Measurements from ENCODE around the gene TMEM190.
"Not testable (repeated sequence)": the region's sequence is repeated elsewhere in the genome, so short reads cannot be mapped to it uniquely, and the experiment has no call there.

Gene TMEM190

GRCh38 chr19:55376241-55376933 is at the start of gene TMEM190:
TSS of gene TMEM190 (plus strand) at chr19:55376826. CDS start at chr19:55376854, 28 bp downstream.
- FAIRE-seq (no peak), DNase-seq (ENCODE audit: insufficient read length, low spot score) (no peak)

GRCh38 chr19:55328774-55329318 is 47.8 kb upstream of the TMEM190 start:
- not testable (repeated sequence) for DNase-seq (ENCODE audit: insufficient read length, low spot score); FAIRE-seq

- DNase-seq (ENCODE audit: insufficient read length, low spot score); FAIRE-seq: not testable (repeated sequence)
Observed at GRCh38 chr19:55329791-55330190, 46.8 kb upstream of the TMEM190 start.

GRCh38 chr19:55333870-55334269 is 42.8 kb upstream of the TMEM190 start:
- FAIRE-seq (no peak), DNase-seq (ENCODE audit: insufficient read length, low spot score) (no peak)

DNA sequence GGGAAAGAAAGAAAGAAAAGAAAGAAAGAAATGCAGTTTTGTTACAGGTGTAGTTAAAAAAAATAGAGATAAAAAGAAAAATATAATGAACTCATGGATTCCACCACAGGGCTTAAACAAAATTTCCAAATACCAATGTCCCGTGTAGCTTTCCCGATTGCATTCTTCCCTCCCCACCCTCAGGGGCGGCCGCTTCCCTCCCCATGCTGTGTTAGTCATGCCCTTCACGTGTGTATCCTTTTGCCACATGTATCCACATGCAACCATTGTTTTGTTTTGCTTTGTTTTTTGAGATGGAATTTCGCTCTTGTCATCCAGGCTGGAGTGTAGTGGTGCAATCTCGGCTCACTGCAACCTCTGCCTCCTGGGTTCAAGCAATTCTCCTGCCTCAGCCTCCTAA is 40.5 kb upstream of the TMEM190 start:
- DNase-seq (ENCODE audit: insufficient read length, low spot score) (no peak), FAIRE-seq (no peak)

DNA sequence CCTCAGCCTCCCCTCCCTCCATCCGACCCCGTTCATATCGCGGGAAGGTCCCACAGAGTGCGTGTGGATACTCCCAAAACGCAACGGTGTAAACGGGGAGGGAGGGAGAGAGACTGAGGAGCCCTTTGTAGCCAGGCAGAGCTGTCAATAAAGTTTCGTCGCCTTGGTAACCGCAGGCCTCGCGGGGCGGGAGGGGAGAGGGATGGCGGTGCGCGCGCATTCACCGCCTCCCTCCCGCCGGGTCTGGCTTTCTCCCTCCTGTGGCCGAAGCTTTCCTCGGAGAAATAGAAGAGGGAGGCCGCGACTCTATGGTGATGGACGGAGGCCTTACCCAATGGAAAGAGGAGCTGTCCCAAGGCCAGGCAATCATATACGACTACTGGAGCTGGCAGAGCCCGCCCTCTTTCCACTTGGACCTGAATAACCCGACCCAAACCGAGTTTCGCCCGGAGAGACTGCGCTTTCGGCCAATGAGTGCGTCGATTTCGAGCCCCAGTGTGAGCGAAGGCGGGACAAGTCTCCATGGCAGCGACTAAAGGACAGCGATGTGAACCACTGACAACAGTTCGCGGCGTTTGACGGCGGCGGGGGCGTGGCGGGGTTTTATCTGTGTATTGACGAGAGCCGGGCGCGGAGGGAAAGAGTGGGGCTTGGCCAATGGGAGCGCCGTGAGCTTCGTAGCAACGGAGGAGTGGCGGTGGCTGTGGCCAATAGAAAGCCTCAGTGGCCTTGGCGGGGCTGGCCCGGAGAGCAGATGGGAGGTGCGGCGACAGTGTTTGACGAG is 37.3 kb upstream of the TMEM190 start, which contains the start of gene KMT5C:
KMT5C (plus strand) TSS at position 772 of the 784 bp plus-strand sequence. CDS start 2,061 bp downstream, outside the sequence.
- peak; percentile 99 for FAIRE-seq

DNA sequence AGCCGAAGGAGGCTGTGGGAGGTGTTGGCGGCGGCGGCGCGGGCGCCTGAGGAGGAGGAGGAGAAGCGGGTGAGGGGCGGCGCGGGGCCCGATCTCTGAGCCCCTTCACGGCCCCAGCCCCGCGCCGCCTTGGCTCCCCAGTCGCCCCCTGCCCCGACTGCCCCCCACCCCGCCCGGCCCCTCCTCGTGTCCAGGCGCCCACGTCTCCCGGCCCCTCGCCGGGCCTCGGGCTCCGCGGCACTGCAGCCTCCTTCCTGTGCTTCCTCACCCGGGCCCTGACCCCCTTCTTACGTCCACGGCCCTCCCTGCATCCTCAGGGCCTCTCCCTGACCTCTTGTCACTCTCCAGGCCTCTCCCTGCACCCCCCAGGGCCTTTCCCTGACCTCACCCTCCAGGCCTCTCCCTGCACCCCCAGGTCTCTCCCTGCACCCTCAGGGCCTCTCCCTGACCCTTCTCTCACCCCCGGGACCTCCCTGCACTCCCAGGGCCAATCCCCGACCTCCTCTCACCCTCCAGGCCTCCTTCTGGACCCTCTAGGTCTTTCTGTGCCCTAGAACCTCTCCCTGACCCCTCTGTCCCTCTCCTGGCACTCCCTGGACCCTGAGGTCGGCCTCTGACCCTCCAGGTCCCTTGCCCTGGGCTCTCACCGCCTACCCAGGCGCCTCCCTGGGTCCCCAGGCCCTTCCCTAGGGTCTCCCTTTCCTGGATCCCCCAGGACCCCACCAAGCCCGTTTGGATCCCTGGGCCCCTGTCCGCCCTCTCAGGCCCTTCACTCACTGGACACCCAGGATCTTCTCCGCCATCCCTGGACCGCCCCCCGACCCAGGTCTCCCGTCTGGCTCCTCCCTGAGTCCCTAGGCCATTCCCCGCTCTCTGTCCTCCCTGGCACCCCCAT is 36.5 kb upstream of the TMEM190 start:
- FAIRE-seq (no peak), DNase-seq (ENCODE audit: insufficient read length, low spot score) (no peak)

More for the DNA sequence above, 37.3 kb upstream of the TMEM190 start, which contains the start of gene KMT5C:
- DNase-seq (ENCODE audit: insufficient read length, low spot score): peak; percentile 99

GRCh38 chr19:55340784-55341147 is 35.9 kb upstream of the TMEM190 start:
- FAIRE-seq: no peak
- no peak for DNase-seq (ENCODE audit: insufficient read length, low spot score)

- DNase-seq (ENCODE audit: insufficient read length, low spot score) (peak; percentile 58), FAIRE-seq (no peak)
Observed at GRCh38 chr19:55341171-55341588, 35.4 kb upstream of the TMEM190 start.

- no peak for DNase-seq (ENCODE audit: insufficient read length, low spot score)
- peak; percentile 46 for FAIRE-seq
Observed at GRCh38 chr19:55341595-55342531, 34.8 kb upstream of the TMEM190 start.

GRCh38 chr19:55344444-55344843 is 32.2 kb upstream of the TMEM190 start:
- DNase-seq (ENCODE audit: insufficient read length, low spot score) (no peak), FAIRE-seq (no peak)

DNA sequence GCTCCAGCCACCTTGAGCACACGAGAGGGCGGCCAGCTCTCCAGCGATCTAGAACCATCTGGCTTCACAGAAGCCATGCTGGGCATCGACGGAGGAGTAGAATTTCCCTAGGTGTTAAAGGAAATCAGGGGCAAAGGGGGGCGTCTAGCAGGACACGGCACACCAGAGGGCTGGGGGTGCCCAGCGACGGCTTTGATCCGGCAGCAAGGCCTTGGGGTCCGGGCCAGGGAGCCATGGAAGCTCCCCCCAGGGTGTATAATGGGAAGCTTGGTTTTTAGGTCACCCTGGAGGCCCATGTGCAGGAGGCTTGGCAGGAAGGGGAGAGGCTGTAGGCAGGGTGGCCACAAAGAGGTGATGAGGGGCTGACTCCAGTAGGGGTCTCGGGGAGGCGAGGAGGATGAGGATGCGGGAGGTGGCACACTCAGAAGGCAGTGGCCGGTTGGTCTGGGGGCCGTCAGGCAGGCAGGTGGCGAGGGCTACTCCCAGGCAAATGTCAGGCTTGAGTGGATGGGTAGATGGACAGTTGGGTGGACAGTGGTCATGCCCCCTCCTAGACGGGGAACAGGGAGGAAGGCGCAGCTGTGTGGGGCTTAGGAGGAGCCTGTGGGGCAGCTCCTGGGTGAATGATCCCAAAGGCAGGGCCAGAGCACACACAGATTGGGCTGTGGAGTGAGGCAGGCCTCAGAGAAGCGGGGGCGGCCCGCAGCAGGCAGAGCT is 31.4 kb upstream of the TMEM190 start:
- DNase-seq (ENCODE audit: insufficient read length, low spot score) (no peak), FAIRE-seq (no peak)

DNA sequence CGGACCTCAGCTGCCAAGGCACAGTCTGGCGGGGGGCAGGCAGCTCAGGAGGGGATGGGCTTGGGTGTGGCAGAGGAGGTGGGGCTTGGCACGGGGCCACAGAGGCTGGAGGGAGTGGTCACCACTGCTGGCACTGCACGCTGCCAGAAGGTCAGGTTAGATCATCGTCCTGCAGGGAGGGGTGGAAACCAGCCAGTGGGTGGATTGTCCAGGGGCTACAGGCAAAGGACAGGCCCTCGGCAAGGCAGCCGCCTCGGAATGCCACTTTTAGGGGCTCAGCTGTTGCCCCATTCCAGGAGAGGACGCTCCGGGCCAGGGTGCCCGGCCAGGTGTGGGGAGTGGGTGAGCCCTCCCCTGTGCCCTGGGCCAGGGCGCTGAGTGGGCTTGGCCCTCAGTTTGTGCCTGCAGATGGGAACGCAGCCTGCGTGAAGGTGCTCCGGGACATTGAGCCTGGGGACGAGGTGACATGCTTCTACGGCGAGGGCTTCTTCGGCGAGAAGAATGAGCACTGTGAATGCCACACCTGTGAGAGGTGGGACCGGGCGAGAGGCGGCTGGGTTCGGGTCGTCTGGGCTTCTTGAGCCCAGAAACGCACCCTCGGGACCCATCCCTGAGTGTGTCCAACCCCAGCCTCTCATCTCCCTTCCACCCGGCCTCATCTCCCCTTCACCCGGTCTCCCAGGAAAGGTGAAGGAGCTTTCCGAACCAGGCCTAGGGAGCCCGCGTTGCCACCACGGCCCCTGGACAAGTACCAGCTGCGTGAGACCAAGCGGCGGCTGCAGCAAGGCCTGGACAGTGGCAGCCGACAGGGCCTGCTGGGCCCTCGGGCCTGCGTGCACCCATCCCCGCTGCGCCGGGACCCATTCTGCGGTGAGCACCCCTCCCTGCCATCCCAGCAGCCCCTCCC is 30.6 kb upstream of the TMEM190 start:
- DNase-seq (ENCODE audit: insufficient read length, low spot score): no peak
- no peak for FAIRE-seq

DNA sequence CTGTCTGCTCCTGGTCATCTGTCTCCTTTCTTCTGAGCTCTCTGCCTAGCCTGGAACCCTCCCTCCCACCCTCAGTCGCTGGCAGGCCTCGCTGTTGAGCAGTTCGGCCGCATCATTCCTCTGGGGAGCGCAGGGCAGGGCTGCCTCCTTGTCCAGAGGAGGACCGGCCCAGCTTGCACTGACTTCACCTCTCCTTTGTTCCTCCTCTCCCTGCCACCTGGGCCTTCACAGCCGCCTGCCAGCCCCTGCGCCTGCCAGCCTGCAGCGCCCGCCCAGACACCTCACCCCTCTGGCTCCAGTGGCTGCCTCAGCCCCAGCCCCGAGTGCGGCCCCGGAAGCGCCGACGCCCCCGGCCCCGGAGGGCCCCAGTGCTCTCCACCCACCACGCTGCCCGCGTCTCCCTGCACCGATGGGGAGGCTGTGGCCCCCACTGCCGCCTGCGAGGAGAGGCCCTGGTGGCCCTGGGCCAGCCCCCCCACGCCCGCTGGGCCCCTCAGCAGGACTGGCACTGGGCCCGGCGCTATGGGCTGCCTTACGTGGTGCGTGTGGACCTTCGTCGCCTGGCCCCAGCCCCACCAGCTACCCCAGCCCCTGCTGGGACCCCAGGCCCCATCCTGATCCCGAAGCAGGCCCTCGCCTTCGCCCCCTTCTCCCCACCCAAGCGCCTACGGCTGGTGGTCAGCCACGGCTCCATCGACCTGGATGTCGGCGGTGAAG is 29.7 kb upstream of the TMEM190 start:
- FAIRE-seq (no peak), DNase-seq (ENCODE audit: insufficient read length, low spot score) (no peak)

DNA sequence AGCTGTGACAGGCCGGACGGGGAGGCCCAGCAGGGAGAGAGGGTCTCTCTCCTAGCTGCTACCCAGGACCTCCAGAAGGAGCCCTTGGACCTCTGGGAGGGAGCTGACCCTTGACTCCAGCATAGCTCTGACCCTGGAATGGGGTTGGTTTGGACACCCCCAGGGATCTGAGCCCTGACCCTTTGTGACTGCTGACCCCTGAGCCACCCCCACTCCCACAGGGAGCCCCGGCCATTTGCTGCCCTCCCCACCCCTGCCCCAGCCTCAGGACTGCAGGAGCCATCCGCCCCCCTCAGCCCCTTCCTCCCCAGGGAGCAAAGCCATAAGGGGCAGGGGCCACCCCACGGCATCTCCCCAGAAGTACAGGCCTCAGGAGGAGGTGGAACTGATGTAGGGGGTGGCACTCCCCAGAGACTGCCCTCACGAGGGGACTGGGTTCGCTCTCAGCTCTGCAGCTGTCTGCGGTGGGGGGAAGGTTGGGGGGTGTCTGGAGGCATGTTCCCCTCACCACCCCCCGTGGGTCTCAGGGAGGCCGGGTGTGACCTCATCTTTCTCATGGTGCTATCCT is 29.1 kb upstream of the TMEM190 start:
- FAIRE-seq: no peak
- DNase-seq (ENCODE audit: insufficient read length, low spot score): no peak

DNA sequence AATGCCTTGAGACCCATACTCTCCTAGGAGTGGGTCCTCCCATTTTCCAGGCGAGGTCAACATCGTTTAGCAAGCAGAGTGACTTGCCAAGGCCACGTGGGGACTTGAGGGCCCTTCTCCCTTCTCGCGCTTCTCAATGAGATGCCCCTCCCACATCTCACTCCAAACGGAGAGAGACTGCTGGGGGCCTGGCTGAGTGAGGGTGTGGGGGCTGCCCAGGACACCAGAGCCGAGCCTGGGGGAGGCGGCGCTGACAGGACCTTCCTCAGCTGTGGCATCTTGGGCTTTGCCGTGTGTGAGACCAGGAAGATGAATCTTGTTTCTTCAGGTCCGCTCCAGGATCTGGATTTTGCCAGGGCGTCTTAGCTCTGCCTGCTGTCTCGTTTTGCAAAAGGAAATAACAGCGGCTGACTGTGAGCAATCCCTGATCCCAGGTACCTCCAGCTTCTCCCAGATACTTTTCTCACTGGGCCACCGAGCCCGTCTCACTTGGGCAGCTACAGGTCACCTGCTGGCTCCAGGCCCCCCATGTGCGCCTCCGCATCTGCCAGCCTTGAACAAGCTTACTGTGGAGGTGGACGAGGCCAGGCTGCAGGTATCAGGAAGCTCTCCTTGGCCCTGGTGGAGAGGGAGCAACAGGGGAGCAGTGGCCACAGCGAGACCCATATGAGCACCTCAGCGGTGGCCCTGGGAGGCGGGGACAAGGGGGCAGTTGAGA is 28.1 kb upstream of the TMEM190 start:
- FAIRE-seq (no peak), DNase-seq (ENCODE audit: insufficient read length, low spot score) (no peak)
